Measurements from ENCODE around the gene SRD5A1.

- no peak for TF ChIP-seq CTCF (conservative IDR thresholded peaks at IDR 0.05)
- TF ChIP-seq ZFX (IDR thresholded peaks at IDR 0.05), result no peak
Measured at GRCh38 chr5:6631441-6631840, 1.8 kb upstream of the SRD5A1 start.
